ENCODE measurements around the gene NDC80. TPM values are rescaled to one million over a fixed set of nuclear protein-coding genes. Genes with fewer than 3 reads are reported as not detected.

Gene NDC80
- total and polyA plus RNA-seq, 3 donors from 2014 or later = 8.4 to 15.4 (median 12.9) TPM

DNA sequence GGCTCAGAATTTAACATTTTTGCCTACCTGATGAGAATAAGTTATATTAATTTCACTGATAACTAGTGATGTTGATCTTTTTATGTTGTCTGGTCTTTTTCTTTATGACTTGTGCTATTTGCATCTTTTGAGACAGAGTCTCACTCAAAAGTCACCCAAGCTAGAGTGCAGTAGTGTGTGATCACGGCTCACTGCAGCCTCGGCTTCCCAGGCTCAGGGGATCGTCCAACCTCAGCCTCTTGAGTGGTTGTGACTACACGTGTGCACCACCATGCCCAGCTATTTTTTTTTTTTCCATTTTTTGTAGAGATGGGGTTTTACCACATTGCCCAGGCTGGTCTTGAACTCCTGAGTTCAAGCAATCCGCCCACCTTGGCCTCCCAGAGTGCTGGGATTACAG, 91.6 kb downstream of the NDC80 start:
- Histone ChIP-seq H3K4me1 (peaks cover 6% of the 10 kb centered on the region), H3K27ac (no peak overlapping the region), H3K36me3 (ENCODE audit: low read depth, missing control alignments) (no peaks in the 10 kb centered on the region), H3K27me3 (no peaks in the 10 kb centered on the region), H3K9me3 (no peaks in the 10 kb centered on the region), H3K4me3 (no peak overlapping the region)
- no peak for DNase-seq
- intact Hi-C loops (cut with DNase I; ENCODE audit: low total_unique reads) = no loop called here
- TF ChIP-seq POLR2A (IDR thresholded peaks at IDR 0.05) (no peak), CTCF (IDR thresholded peaks at IDR 0.05) (no peak)
- 88 to 92% methylated on average over 5 of the region's 5 CpGs for WGBS, 2 donors

Small RNA genes lying within 50 kb of the gene (small RNA-seq; reads per million reads assigned to genes)
- 0 reads per million in 2 donors for gene RF00019
- 0 reads per million in 2 donors for gene RF01233
- 0 reads per million in 2 donors for gene RNU6-340P

Other genes starting within 250 kb of the NDC80 start
- 10 to 100 TPM; 11.3 to 12.6 TPM for gene METTL4, start 52 bp upstream of the NDC80 start, total RNA-seq
- gene METTL4, start 52 bp upstream of the NDC80 start, polyA plus RNA-seq (ENCODE audit: insufficient read depth, low read depth, low replicate concordance) = 12.4 TPM
- 100 to 1,000 TPM in 1 of 2 donors, 10 to 100 TPM in 1; 87.2 to 111 TPM for gene SMCHD1, start 84.2 kb downstream of the NDC80 start, total RNA-seq
- 46.6 TPM for gene SMCHD1, start 84.2 kb downstream of the NDC80 start, polyA plus RNA-seq (ENCODE audit: insufficient read depth, low read depth, low replicate concordance)

All from testis (tissue), 3 donors.